SJCRH30 (cell line): ENCODE data around the gene RAD17. TPM values are rescaled to one million over a fixed set of nuclear protein-coding genes. Genes with fewer than 3 reads are reported as not detected.
"Not testable (repeated sequence)": the region's sequence is repeated elsewhere in the genome, so short reads cannot be mapped to it uniquely, and the experiment has no call there.

Experiments used
- DNase-seq, 2 experiments: peaks; one replicate each; pipeline ENCODE4 v3.0.0-alpha.2; 2015 to 2020
- H3K27ac ChIP-seq: fragments of 250-450 bp; sonication (Bioruptor Pico); 2 replicates; pipeline ENCODE4 v1.5.1; 2020; ENCODE audit warnings: mild to moderate bottlenecking, moderate library complexity
- H3K27me3 ChIP-seq: fragments of 250-450 bp; sonication (Bioruptor Pico); 2 replicates; pipeline ENCODE4 v1.5.1; 2020; ENCODE audit warnings: mild to moderate bottlenecking, moderate library complexity
- H3K36me3 ChIP-seq: fragments of 250-450 bp; sonication (Bioruptor Pico); 2 replicates; pipeline ENCODE4 v1.5.1; 2020; ENCODE audit warnings: mild to moderate bottlenecking, moderate library complexity
- H3K4me1 ChIP-seq: fragments of 250-450 bp; sonication (Bioruptor Pico); 2 replicates; pipeline ENCODE4 v1.5.1; 2020; ENCODE audit warnings: mild to moderate bottlenecking, moderate library complexity
- H3K4me3 ChIP-seq: fragments of 250-450 bp; sonication (Bioruptor Pico); 2 replicates; pipeline ENCODE4 v1.5.1; 2020; ENCODE audit warnings: mild to moderate bottlenecking, moderate library complexity
- H3K9me3 ChIP-seq: fragments of 250-450 bp; sonication (Bioruptor Pico); replicated peaks from 2 replicates; pipeline ENCODE4 v1.5.1; 2020; ENCODE audit warnings: mild to moderate bottlenecking, moderate library complexity
- total RNA-seq: library from RNA; depleted of rRNA; stranded (reverse); fragments of >200 nt; shearing (Covaris generic); gene quantifications from 2 replicates; pipeline ENCODE4 v1.2.3, GENCODE V29; 2014

The RAD17 gene
- total RNA-seq, 1 experiment from 2014 or later: 49.1 TPM

DNA sequence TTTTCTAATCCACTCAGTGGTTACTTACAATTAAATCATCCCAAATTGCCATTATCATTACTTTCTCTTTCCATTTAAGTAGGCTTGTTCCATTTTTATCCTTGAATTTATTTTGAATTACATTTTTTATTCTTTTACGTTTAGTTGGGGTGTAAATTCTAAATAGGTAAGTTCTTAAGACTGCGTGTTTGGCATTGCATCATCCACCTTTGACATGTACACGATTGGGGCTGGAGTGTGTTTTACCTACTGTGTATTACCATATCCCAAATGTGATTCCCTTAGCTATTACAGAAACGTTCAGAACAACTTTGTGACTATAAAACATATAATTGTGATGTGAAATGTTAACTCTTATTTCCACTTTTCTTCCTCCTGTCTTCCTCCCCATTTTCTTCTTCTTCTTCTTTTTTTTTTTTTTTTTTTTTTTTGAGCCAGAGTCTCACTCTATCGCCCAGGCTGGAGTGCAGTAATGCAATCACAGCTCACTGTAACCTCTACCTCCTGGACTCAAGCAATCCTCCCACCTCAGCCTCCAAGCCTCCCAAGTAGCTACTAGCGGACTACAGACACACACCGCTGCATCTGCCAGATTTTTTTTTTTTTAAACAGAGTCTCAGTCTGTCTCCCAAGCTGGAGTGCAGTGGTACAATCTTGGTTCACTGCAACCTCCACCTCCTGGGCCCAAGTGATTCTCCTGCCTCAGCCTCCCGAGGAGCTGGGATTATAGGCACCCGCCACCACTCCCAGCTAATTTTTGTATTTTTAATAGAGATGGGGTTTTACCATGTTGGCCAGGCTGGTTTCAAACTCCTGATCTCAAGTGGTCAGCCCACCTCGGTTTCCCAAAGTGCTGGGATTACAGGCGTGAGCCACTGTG, 62.0 kb downstream of the RAD17 start:
- Histone ChIP-seq H3K27ac (no peak overlapping the region), H3K27me3 (no peaks in the 10 kb centered on the region), H3K4me1 (peaks cover 12% of the 10 kb centered on the region), H3K36me3 (no peaks in the 10 kb centered on the region), H3K9me3 (no peaks in the 10 kb centered on the region), H3K4me3 (no peak overlapping the region)
- DNase-seq: no peak

DNA sequence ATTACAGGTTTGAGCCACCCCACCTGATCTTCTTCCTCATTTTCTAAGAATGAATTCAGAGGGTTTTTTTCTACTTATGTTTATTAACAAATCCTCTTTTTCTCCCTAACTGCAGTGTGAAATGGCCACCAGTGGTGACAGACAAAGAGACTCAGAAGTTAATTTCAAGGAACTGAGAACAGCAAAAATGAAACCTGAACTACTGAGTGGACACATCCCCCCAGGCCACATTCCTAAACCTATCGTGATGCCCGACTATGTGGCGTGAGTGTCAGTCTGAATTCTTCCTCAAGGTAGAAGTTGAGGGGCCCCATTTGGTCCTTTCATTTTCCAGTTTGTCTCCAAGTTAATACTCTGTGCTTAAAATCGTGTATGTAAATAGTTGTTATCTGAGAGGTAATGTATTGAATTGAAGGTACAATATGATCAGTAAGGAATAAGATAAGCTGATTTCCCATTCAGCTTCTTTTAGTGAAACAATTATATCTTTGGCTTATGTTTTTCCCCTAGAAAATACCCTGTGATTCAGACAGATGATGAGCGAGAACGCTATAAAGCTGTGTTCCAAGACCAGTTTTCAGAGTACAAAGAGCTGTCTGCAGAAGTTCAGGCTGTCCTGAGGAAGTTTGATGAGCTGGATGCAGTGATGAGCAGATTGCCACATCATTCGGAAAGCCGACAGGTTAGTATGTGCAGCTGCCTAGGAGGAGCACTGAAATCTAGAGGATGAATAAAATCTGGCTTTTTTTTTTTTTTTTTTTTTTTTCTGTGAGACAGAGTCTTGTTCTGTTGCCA, 63.0 kb downstream of the RAD17 start:
- H3K27ac ChIP-seq: no peak overlapping the region
- H3K4me3 ChIP-seq: no peak overlapping the region
- H3K4me1 ChIP-seq: peaks cover 4% of the 10 kb centered on the region
- no peak for DNase-seq
- no peaks in the 10 kb centered on the region for H3K36me3 ChIP-seq
- H3K27me3 ChIP-seq: no peaks in the 10 kb centered on the region
- no peaks in the 10 kb centered on the region for H3K9me3 ChIP-seq

DNA sequence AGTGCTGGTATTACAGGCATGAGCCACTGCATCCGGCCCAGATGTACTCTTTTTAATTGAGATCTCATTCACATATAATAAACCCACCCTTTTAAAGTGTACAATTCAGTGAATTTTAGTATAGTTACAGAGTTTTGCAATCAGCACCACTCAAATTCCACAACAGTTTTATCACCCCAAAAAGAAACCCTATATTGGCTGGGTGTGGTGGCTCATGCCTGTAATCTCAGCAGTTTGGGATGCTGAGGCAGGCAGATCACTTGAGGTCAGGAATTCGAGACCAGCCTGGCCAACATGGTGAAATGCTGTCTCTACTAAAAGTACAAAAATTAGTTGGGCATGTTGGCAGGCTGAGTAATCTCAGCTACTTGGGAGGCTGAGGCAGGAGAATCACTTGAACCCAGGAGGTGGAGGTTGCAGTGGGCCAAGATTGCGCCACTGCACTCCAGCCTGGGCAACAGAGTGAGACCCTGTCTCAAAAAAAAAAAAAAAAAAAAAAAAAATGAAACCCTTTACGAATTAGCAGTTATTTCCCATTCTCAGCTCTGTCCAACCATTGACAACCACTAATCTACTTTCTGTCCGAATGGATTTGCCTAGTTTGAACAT, 65.8 kb downstream of the RAD17 start:
- not testable (repeated sequence) for DNase-seq, H3K9me3 ChIP-seq, H3K4me1 ChIP-seq, H3K27me3 ChIP-seq, H3K36me3 ChIP-seq, H3K4me3 ChIP-seq, H3K27ac ChIP-seq

DNA sequence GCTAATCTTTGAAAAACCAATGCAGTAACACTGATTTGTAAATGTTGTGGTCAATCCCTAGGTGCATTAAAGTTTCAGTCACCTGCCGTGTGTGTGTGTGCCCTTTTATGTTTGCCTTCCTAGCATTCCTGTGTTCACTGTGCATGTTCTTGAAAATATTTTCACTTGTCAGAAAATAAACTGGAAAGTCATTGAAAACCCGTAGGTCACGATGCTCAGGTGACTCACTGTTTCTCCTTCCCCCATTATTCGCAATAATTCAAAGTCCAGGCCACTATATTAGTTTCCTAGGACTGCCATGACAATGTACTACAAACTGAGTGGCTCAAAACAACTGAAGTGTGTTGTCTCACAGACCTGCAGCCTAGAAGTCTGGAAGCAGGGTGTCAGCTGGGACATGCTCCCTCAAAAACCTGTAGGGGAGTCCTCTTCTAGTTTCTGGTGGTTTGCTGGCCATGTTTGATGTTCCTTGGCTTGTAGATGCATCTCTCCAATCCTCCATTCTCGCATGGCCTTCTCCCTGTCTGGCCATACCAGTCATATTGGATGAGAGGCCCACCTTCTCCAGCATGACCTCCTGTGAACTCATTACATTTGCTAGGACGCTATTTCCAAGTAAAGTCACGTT, 74.6 kb downstream of the RAD17 start:
- H3K36me3 ChIP-seq: no peaks in the 10 kb centered on the region
- H3K4me3 ChIP-seq: no peak overlapping the region
- no peak overlapping the region for H3K27ac ChIP-seq
- no peak for DNase-seq
- H3K4me1 ChIP-seq: no peaks in the 10 kb centered on the region
- no peaks in the 10 kb centered on the region for H3K27me3 ChIP-seq
- H3K9me3 ChIP-seq: no peaks in the 10 kb centered on the region

DNA sequence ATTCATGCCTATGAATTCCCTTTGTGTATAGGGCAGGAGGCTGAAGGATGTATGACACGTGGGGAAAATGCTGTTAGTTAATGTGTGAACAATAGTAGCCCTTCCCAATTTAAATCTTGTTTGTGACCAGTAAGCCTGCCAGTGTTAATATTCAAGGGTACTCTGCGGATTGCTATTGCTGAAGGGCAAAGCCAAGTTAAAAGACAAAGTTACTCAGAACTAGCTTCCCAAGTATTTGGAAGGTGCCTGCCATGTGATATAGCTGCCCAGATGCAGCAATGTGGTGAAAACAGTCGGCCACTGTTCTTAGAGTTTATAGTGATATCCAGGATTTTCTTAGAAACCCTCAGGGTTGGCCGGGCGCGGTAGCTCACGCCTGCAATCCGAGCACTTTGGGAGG, 79.9 kb downstream of the RAD17 start:
- H3K27ac ChIP-seq: no peak overlapping the region
- DNase-seq: no peak
- no peak overlapping the region for H3K4me3 ChIP-seq
- H3K27me3 ChIP-seq: no peaks in the 10 kb centered on the region
- H3K9me3 ChIP-seq: no peaks in the 10 kb centered on the region
- H3K36me3 ChIP-seq: no peaks in the 10 kb centered on the region
- no peaks in the 10 kb centered on the region for H3K4me1 ChIP-seq

DNA sequence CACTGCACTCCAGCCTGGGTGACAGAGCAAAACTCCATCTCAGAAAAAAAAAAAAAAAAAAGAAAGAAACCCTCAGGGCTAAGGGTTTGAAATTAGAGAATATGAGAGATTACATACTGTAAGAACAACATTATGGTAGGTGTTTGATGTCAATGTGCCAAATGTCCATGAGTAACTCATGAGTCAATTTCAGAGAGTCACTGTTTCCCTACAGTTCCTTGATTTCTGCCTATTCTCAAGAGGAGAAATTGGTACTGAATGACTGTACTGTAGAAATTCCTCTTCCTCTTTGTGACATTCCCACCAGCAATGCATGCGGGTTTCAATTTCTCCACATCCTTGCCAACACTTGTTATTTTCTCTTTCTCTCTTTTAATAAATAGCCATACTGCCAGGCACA, 80.5 kb downstream of the RAD17 start:
- no peaks in the 10 kb centered on the region for H3K4me1 ChIP-seq
- no peak overlapping the region for H3K27ac ChIP-seq
- no peak for DNase-seq
- no peaks in the 10 kb centered on the region for H3K36me3 ChIP-seq
- no peak overlapping the region for H3K4me3 ChIP-seq
- no peaks in the 10 kb centered on the region for H3K27me3 ChIP-seq
- H3K9me3 ChIP-seq: no peaks in the 10 kb centered on the region

DNA sequence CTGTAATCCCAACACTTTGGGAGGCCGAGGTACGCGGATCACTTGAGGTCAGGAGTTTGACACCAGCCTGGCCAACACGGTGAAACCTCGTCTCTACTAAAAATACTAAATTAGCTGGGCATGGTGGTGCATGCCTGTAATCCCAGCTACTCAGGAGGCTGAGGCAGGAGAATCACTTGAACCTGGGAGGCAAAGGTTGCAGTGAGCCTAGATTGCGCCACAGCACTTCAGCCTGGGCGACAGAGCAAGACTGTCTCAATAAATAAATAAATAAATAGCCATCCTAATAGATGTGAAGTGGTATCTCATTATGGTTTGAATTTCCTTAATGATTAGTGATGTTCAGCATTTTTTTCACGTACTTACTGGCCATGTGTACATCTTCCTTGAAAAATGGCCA, 80.9 kb downstream of the RAD17 start:
- not testable (repeated sequence) for DNase-seq, H3K36me3 ChIP-seq, H3K27me3 ChIP-seq, H3K4me3 ChIP-seq, H3K4me1 ChIP-seq, H3K9me3 ChIP-seq, H3K27ac ChIP-seq

DNA sequence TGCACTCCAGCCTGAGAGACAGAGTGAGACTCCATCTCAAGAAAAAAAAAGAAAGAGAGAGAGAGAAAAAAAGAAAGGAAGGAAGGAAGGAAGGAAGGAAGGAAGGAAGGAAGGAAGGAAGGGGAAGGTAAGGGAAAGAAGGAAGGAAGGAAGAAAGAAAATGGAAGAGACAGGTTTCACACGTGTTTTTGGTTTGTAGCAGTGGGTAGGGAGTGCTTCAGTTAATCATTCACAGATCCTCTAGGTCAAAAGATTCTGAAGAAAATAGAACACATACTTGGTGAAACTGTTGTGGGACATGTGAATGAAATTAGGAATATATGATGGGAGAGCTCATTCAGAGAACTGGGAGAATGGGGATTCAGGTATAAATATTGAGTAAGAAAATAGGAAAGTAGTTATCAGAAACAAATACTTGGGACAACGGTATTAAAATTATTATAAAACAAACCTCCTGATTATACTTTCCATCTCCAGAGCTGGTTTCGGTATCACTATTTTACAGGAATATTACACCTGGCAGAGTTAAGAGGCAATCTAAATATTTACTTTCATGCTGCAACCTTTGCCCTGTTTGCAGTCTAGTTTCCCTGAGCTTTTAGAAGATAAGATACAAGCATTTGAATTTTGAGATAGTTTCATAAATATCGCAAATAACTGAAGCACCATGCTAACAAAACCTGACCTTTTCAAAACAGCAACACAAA, 82.5 kb downstream of the RAD17 start:
- Histone ChIP-seq H3K9me3 (no peaks in the 10 kb centered on the region), H3K27me3 (no peaks in the 10 kb centered on the region), H3K27ac (no peak overlapping the region), H3K4me3 (no peak overlapping the region), H3K4me1 (no peaks in the 10 kb centered on the region), H3K36me3 (no peaks in the 10 kb centered on the region)
- no peak for DNase-seq

DNA sequence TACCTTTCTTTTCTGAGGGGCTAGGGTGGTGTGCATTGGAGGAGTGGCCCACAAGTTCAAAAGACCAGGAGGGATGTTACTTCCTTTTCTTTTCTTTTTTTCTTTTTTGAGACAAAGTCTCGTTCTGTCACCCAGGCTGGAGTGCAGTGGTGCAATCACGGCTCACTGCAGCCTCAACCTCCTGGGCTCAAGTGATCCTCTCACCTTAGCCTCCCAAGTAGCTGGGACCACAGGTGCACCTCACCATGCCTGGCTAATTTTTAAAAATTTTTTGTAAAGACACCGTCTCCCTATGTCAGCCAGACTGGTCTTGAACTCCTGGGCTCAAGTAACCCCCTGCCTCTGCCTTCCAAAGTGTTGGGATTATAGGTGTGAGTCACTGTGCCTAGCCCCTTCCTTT, 83.9 kb downstream of the RAD17 start:
- H3K4me3 ChIP-seq, H3K4me1 ChIP-seq, DNase-seq, H3K9me3 ChIP-seq, H3K27ac ChIP-seq, H3K27me3 ChIP-seq, H3K36me3 ChIP-seq: not testable (repeated sequence)

DNA sequence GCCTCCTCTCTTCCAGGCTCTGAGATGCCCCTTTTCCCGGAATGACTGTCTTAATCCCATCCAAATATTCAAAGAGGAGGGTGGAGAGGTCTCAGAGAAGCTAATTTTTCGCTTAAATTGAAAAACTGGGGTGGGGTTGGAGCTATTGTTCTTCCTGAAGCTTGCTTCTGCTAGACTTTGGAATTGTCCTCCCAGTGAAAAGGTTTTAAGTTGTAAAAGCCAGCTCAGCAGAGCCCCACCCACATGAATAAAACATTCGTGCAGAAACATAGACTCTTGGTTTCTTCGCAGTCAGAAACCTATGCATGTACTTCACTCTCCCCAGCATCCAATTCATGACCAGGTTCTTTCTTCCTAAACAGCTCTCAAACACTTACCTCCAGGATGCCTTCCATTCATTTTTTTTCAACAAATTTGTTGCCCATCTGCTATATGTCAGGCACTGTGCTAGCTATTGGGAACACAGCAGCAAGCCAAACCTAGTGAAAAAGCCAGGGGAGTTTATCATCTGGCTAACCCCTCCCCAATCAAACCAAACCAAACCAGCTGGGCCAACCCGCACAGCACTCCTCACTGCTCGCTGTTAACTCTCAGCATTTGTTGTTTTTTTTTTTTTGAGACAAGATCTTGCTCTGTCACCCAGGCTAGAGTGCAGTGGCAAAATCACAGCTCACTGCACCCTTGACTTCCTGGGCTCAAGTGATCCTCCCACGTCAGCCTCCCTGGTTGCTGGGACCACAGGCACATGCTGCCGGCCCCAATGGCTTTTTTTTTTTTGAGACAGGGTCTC, 85.0 kb downstream of the RAD17 start:
- DNase-seq: no peak
- Histone ChIP-seq H3K36me3 (no peaks in the 10 kb centered on the region), H3K9me3 (0 out of 2 replicates have a peak, but pooled peaks cover 3% of the 10 kb centered on the region), H3K4me3 (no peak overlapping the region), H3K27me3 (no peaks in the 10 kb centered on the region), H3K27ac (no peak overlapping the region), H3K4me1 (no peaks in the 10 kb centered on the region)

DNA sequence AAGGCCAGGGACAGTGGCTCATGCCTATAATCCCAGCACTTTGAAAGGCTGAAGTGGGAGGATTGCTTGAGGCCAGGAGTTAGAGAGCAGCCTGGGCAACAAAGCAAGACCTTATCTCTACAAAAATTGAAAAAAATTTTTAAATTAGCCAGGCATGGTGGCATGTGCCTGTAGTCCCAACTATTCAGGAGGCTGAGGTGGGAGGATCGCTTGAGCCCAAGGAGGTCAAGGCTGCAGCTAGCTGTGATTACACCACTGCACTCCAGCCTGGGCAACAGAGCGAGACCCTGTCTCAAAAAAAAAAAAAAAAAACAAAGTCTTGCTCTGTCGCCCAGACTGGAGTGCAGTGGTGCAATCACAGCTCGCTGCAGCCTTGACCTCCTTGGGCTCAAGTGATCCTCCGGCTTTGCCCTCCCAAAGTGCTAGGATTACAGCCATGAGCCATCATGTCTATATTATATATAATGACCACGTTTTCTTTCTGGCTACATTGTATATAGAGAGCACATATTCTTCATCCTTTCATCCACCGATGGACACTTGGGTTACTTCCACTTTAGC, 85.9 kb downstream of the RAD17 start:
- H3K27me3 ChIP-seq, DNase-seq, H3K4me3 ChIP-seq, H3K9me3 ChIP-seq, H3K36me3 ChIP-seq, H3K4me1 ChIP-seq, H3K27ac ChIP-seq: not testable (repeated sequence)

DNA sequence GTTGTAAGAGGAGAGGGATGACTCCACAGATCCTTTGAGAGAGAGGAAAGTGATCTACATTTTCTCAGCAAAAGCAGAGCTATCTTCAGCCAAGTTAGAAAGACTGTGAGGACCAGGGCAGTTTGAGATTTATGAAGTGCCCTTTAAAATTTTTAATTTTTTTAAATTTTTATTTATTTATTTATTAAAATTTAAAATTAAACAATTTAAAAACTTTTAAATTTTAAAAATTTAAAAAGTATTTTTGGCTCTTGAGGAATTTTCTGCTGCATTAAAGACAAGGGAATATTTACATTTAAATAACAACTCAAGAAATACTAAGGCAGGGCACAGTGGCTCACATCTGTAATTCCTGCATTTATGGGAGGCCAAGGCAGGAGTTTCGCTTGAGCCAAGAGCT, 92.6 kb downstream of the RAD17 start:
- Histone ChIP-seq H3K9me3 (0 out of 2 replicates have a peak, but pooled peaks cover 3% of the 10 kb centered on the region), H3K36me3 (no peaks in the 10 kb centered on the region), H3K27ac (no peak overlapping the region), H3K27me3 (no peaks in the 10 kb centered on the region), H3K4me3 (no peak overlapping the region), H3K4me1 (no peaks in the 10 kb centered on the region)
- DNase-seq: no peak
